Kidney (tissue), 14 donors: Measurements from ENCODE around the gene TCF25. TPM values are rescaled to one million over a fixed set of nuclear protein-coding genes. Genes with fewer than 3 reads are reported as not detected.

Experiments used
- DNase-seq, 5 donors: peaks; one replicate each; pipeline ENCODE4 v3.0.0-alpha.2; 2013 to 2020
- FAIRE-seq: peaks from 2 replicates; lab custom pipeline; 2012; peaks lifted over from hg19 to GRCh38; lab: Jason Lieb, UNC
- H3K27ac ChIP-seq, 2 donors: one replicate each; pipeline ENCODE4 v1.7.0; 2013; ENCODE audit warnings: low read depth in 2 of 2, low read length in 2 of 2, inconsistent platforms in 1 of 2
- H3K27me3 ChIP-seq: one replicate; pipeline ENCODE4 v1.7.1; 2013; ENCODE audit warnings: low read length, inconsistent platforms; ENCODE audit not compliant: control insufficient read depth, insufficient read depth
- H3K36me3 ChIP-seq, 3 donors: one replicate each; pipeline versions ENCODE4 v1.7.0 to v1.7.1; 2013; ENCODE audit warnings: low read length in 3 of 3, control low read depth in 1 of 3, inconsistent platforms in 1 of 3; ENCODE audit not compliant: insufficient read depth in 3 of 3, control insufficient read depth in 2 of 3
- H3K4me1 ChIP-seq, 3 donors: one replicate each; pipeline versions ENCODE4 v1.7.0 to v1.7.1; 2013; ENCODE audit warnings: low read length in 3 of 3, inconsistent platforms in 1 of 3, low read depth in 1 of 3; ENCODE audit not compliant: control insufficient read depth in 2 of 3, insufficient read depth in 2 of 3
- H3K4me3 ChIP-seq, 3 donors: one replicate each; pipeline versions ENCODE4 v1.7.0 to v1.8.1; 2013; ENCODE audit warnings: low read length in 3 of 3, control low read depth in 1 of 3, inconsistent platforms in 1 of 3
- H3K9ac ChIP-seq, 3 donors: one replicate each; pipeline versions ENCODE4 v1.7.0 to v1.7.1; 2013; ENCODE audit warnings: low read length in 3 of 3, control low read depth in 1 of 3, inconsistent platforms in 1 of 3
- H3K9me3 ChIP-seq, 3 donors: one replicate each; pipeline versions ENCODE4 v1.7.0 to v1.7.1; 2013; ENCODE audit warnings: low read length in 3 of 3, control low read depth in 1 of 3, inconsistent platforms in 1 of 3; ENCODE audit not compliant: control insufficient read depth in 2 of 3, insufficient read depth in 1 of 3
- CTCF ChIP-seq: IDR thresholded peaks from 3 replicates; pipeline ENCODE4 v1.5.1; 2012; ENCODE audit warnings: mild to moderate bottlenecking, moderate library complexity, borderline replicate concordance; ENCODE audit not compliant: insufficient read depth; ENCODE audit errors: extremely low read depth
- intact Hi-C: fragments of 100-400 bp; cut with DNase I; formaldehyde crosslinking; loops from one replicate; pipeline ENCODE4 v1.11.1; 2022
- polyA plus RNA-seq: library from polyadenylated mRNA; stranded (reverse); fragments of 350-450 nt; fragmentation: Illumina TruSeq; extraction: RNeasy Lipid Tissue Mini Kit (QIAGEN cat#74804); gene quantifications from one replicate; pipeline ENCODE4 v1.2.3, GENCODE V29; 2014; ENCODE audit warnings: low read depth, low replicate concordance; ENCODE audit not compliant: insufficient read depth
- total RNA-seq: library from RNA; stranded (reverse); fragmentation: NEBNext Ultra II Directional; extraction: Animal tissue kit (Norgen Biotek cat#: 25700); gene quantifications from one replicate; pipeline ENCODE4 v1.2.1, GENCODE V29; 2021
- donor health status: control.
- donor health status: control.
- donor health status: control.
- donor health status: control.
- donor health status: control.
- donor health status: DM: yes; HTN: yes; CAD: no.
- donor health status: Normal renal cell carcinoma (clear cell type).

Gene TCF25
- total and polyA plus RNA-seq, 2 donors from 2014 or later, result 157 to 209 TPM

DNA sequence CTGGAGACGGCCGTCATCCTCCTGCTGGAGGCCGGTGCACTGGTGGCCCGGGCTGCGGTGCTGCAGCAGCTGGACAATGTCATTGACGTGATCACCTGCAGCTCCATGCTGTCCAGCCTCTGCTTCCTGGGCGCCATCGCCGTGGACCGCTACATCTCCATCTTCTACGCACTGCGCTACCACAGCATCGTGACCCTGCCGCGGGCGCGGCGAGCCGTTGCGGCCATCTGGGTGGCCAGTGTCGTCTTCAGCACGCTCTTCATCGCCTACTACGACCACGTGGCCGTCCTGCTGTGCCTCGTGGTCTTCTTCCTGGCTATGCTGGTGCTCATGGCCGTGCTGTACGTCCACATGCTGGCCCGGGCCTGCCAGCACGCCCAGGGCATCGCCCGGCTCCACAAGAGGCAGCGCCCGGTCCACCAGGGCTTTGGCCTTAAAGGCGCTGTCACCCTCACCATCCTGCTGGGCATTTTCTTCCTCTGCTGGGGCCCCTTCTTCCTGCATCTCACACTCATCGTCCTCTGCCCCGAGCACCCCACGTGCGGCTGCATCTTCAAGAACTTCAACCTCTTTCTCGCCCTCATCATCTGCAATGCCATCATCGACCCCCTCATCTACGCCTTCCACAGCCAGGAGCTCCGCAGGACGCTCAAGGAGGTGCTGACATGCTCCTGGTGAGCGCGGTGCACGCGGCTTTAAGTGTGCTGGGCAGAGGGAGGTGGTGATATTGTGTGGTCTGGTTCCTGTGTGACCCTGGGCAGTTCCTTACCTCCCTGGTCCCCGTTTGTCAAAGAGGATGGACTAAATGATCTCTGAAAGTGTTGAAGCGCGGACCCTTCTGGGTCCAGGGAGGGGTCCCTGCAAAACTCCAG, 46.4 kb downstream of the TCF25 start:
- no peaks in the 10 kb centered on the region for H3K36me3 ChIP-seq
- peaks cover 0 to 9% (median 0%) of the 10 kb centered on the region in 3 donors for H3K4me1 ChIP-seq
- no peaks in the 10 kb centered on the region for H3K27me3 ChIP-seq
- H3K4me3 ChIP-seq, result no peak overlapping the region
- intact Hi-C loops, result no loop called here
- no peak overlapping the region for H3K27ac ChIP-seq
- no peaks in the 10 kb centered on the region for H3K9me3 ChIP-seq
- no peak for TF ChIP-seq CTCF
- FAIRE-seq (no peak), DNase-seq (peak in 1 of 5 donors; percentile 77)
- no peak overlapping the region for H3K9ac ChIP-seq

- Histone ChIP-seq H3K9me3 (no peaks in the 10 kb centered on the region), H3K27me3 (no peaks in the 10 kb centered on the region), H3K4me3 (no peak overlapping the region), H3K4me1 (peaks cover 0 to 9% (median 0%) of the 10 kb centered on the region in 3 donors), H3K36me3 (no peaks in the 10 kb centered on the region), H3K27ac (no peak overlapping the region), H3K9ac (no peak overlapping the region)
- no peak for TF ChIP-seq CTCF
- no peak for FAIRE-seq
- intact Hi-C loops, result no loop called here
- no peak for DNase-seq
These were observed 47.3 kb downstream of the TCF25 start for GRCh38 chr16:89920723-89921122.

- FAIRE-seq, result no peak
- H3K4me3 ChIP-seq, result no peak overlapping the region
- peak in 2 of 5 donors; percentile 69 to 80 for DNase-seq
These were observed 47.8 kb downstream of the TCF25 start for GRCh38 chr16:89921131-89921701.

More at GRCh38 chr16:89921131-89921701, 47.8 kb downstream of the TCF25 start:
- TF ChIP-seq CTCF, result no peak
- no peak overlapping the region for H3K9ac ChIP-seq
- no peaks in the 10 kb centered on the region for H3K27me3 ChIP-seq
- H3K36me3 ChIP-seq, result no peaks in the 10 kb centered on the region
- H3K4me1 ChIP-seq, result peaks cover 0 to 9% (median 0%) of the 10 kb centered on the region in 3 donors
- no peak overlapping the region for H3K27ac ChIP-seq
- intact Hi-C loops, result no loop called here
- H3K9me3 ChIP-seq, result no peaks in the 10 kb centered on the region
